Mammary epithelial cell (primary cell): ENCODE results near the gene TSR1.

Source experiments
- CTCF ChIP-seq, 2 donors: IDR thresholded peaks in 1 of 2; conservative IDR thresholded peaks in 1 of 2; 2 replicates each; pipeline ENCODE4 v1.5.1; 2011 to 2012; ENCODE audit warnings: inconsistent platforms in 2 of 2, low read length in 2 of 2, mild to moderate bottlenecking in 2 of 2, control low read depth in 1 of 2, low read depth in 1 of 2; ENCODE audit not compliant: insufficient read depth in 1 of 2; ENCODE audit errors: extremely low read depth in 1 of 2
- EZH2 ChIP-seq: IDR thresholded peaks from 2 replicates; pipeline ENCODE4 v1.6.1; 2012; ENCODE audit warnings: low read length, inconsistent platforms, borderline replicate concordance

- TF ChIP-seq CTCF (conservative IDR thresholded peaks at IDR 0.05 in 1 of 2, IDR thresholded peaks at IDR 0.05 in 1 of 2; ENCODE audit: extremely low read depth in 1 of 2, insufficient read depth in 1 of 2, low read depth in 1 of 2, low read length in 2 of 2) (no peak), EZH2 (no peak)
Measured at GRCh38 chr17:2373179-2373578, 36.9 kb upstream of the TSR1 start.
